Nephron progenitor cell (in vitro differentiated cells): ENCODE results near the gene SPAG6.
A peak's percentile ranks its signal among the peaks of the same experiment; 100 is the strongest.
"Not testable (repeated sequence)": the region's sequence is repeated elsewhere in the genome, so short reads cannot be mapped to it uniquely, and the experiment has no call there.

Experiments used
- DNase-seq: peaks from one replicate; pipeline ENCODE4 v3.0.0; 2021
- H3K27ac Mint-ChIP-seq: 2 replicates; pipeline ENCODE4 v1.8.0; 2021; ENCODE audit warnings: mild to moderate bottlenecking, moderate library complexity, mixed read lengths
- H3K27me3 Mint-ChIP-seq: 2 replicates; pipeline ENCODE4 v1.8.0; 2021; ENCODE audit warnings: mild to moderate bottlenecking, low read depth, mixed read lengths; ENCODE audit not compliant: poor library complexity
- H3K36me3 Mint-ChIP-seq: 2 replicates; pipeline ENCODE4 v1.8.0; 2021; ENCODE audit warnings: low read depth, mixed read lengths
- H3K4me1 Mint-ChIP-seq: 2 replicates; pipeline ENCODE4 v1.8.0; 2021; ENCODE audit warnings: mixed read lengths
- H3K4me3 Mint-ChIP-seq: 2 replicates; pipeline ENCODE4 v1.8.0; 2021; ENCODE audit warnings: mild to moderate bottlenecking, moderate library complexity, mixed read lengths
- H3K9me3 Mint-ChIP-seq: 2 replicates; pipeline ENCODE4 v1.8.0; 2021; ENCODE audit warnings: mild to moderate bottlenecking, moderate library complexity, mixed read lengths
- TF ChIP-seq, protein P1 (sequence below): fragments of 200-600 bp; sonication (generic); IDR thresholded peaks from 2 replicates; pipeline ENCODE4 v1.5.0; 2021; ENCODE audit warnings: antibody characterized with exemption

SPAG6 gene

DNA sequence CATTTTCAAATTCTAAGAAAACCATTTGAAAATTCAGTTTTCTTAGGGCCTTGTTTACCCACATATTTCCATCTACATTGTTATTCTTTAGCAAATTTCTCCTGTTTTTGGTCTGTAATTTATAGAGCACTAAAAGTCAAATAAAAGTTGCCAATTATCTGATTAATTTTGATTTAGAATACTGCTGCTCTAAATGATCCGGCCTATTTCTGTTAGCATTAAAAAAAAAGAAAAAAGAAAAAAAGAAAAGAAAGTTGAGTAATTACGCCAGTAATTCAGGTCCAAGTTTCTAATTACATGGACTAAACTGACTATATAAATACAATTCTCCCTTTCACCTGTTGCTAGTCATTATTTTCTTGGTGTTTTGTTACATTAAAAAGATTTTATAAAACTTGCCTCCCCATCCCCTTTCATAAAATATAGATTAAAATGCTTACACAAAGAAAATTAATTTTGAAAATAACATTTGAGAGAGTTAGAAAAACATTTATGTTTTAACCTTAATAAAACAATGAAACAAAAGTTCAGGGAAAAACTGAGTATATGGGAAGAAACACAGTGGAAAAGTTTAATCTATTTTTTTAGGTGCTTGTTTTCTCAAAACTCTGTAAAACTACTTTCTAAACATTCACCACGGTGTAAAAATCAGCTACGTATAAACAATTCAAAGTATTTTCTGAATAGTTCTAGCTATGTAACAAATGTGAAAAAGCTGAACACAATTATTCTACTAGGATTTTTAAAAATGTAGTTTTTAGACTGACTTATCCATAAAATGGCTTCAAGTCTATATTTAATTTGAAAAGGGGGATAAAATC, 35.9 kb upstream of the SPAG6 start:
- Mint-ChIP-seq H3K4me1 (no peaks in the 10 kb centered on the region), H3K9me3 (no peaks in the 10 kb centered on the region), H3K36me3 (no peaks in the 10 kb centered on the region), H3K27me3 (peaks cover 19% of the 10 kb centered on the region), H3K4me3 (no peak overlapping the region), H3K27ac (no peak overlapping the region)
- TF ChIP-seq, protein P1, sequence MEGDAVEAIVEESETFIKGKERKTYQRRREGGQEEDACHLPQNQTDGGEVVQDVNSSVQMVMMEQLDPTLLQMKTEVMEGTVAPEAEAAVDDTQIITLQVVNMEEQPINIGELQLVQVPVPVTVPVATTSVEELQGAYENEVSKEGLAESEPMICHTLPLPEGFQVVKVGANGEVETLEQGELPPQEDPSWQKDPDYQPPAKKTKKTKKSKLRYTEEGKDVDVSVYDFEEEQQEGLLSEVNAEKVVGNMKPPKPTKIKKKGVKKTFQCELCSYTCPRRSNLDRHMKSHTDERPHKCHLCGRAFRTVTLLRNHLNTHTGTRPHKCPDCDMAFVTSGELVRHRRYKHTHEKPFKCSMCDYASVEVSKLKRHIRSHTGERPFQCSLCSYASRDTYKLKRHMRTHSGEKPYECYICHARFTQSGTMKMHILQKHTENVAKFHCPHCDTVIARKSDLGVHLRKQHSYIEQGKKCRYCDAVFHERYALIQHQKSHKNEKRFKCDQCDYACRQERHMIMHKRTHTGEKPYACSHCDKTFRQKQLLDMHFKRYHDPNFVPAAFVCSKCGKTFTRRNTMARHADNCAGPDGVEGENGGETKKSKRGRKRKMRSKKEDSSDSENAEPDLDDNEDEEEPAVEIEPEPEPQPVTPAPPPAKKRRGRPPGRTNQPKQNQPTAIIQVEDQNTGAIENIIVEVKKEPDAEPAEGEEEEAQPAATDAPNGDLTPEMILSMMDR, result no peak
- no peak for DNase-seq

DNA sequence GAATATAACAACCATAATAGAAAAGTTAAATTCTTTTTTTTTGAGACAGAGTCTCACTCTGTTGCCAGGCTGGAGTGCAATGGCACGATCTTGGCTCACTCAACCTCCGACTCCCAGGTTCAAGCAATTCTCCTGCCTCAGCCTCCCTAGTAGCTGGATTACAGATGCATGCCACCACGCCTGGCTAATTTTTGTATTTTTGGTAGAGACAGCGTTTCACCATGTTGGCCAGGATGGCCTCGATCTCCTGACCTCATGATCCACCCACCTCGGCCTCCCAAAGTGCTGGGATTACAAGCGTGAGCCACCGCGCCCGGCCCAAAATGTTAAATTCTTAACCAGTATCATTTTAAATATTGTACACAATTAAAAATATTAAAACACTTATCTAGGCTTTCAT, 35.3 kb upstream of the SPAG6 start:
- H3K27ac Mint-ChIP-seq, DNase-seq, H3K9me3 Mint-ChIP-seq, H3K4me1 Mint-ChIP-seq, H3K36me3 Mint-ChIP-seq, H3K4me3 Mint-ChIP-seq: not testable (repeated sequence)
- peaks cover 24% of the 10 kb centered on the region for H3K27me3 Mint-ChIP-seq

DNA sequence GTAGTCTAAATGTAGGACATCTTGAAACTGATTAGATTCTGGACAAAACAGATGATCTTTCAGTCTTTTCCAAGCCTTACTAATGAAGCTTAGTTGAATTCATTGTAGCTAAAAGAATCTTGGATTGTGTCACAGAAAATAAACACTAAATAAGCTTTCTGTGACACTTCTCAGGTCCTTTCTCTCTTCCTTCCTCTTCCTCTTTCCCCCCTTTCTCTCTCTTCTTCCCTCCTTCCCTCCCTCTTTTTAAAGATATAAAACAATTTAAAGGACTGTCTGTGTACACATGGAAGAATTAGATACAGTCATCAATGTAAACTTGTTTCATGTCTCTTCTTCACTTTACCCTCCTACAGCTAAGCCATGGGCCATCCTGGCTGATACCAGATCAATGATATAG, 34.4 kb upstream of the SPAG6 start:
- Mint-ChIP-seq H3K4me3 (no peak overlapping the region), H3K36me3 (no peaks in the 10 kb centered on the region), H3K27me3 (peaks cover 28% of the 10 kb centered on the region), H3K9me3 (no peaks in the 10 kb centered on the region), H3K27ac (no peak overlapping the region), H3K4me1 (peaks cover 13% of the 10 kb centered on the region)
- no peak for DNase-seq
- TF ChIP-seq, protein P1, result no peak

DNA sequence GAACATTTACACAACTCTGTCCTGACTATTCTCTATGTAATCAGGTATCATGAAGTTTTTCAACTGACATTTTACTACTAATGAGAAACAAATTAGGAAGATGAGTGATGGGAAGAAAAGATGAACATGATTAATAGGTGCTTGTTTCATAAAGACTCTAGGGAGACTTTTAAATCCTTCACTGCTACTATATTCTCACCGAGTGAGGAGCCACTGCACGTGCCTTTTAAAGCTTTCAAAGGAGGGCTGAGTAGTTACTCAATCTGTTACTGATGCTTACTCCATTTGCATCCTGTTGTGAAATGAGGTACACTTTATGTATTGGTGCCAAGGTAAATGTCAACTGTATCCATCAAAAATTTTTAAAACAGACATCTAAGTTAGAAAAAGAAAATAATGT, 30.4 kb upstream of the SPAG6 start:
- no peaks in the 10 kb centered on the region for H3K9me3 Mint-ChIP-seq
- peak overlapping the region; percentile 94 for H3K4me3 Mint-ChIP-seq
- TF ChIP-seq, protein P1, result no peak
- H3K27ac Mint-ChIP-seq, result no peak overlapping the region
- peaks cover 46% of the 10 kb centered on the region for H3K4me1 Mint-ChIP-seq
- no peak for DNase-seq
- no peaks in the 10 kb centered on the region for H3K36me3 Mint-ChIP-seq
- peaks cover 44% of the 10 kb centered on the region for H3K27me3 Mint-ChIP-seq

DNA sequence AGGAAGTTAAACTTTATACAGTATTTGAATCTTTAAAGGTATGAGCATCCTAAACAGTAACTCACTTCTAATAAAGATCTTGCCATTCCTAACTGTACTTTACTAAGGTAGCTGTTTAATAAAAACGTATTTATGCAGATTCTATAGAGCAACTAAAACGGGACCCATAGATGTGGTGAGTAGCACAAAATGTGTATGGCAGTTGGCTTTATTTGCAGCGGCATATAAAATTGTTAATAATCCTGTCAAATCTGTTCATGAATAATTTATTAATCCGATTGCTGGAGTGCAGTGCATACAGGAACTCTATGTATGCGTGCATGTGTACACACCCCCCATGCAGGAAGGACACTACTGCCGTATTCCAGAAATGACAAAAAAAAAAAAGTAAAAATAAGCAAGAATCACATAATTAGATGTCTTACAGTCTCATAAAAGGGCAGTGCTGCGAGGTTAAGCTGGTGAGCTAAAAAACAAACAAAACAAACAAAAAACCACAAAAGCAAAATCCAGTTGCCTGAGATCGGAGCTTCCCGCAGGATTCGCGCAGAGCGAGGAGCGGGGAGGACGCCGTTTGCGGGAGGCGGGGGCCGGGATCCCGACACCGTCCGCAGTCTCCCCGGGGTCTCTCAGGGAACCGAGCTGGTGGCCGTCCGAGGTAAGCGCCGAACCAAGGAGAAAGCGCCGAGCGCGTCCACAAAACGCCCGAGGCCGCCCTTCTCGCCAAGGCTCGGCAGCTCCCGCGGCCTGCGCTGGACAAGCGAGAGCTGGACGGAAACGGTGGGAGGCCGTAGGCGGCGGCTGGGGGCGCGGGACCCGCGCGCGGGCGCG, 29.6 kb upstream of the SPAG6 start:
- H3K4me3 Mint-ChIP-seq, result peak overlapping the region; percentile 94
- TF ChIP-seq, protein P1, result no peak
- no peaks in the 10 kb centered on the region for H3K36me3 Mint-ChIP-seq
- no peak for DNase-seq
- no peaks in the 10 kb centered on the region for H3K9me3 Mint-ChIP-seq
- H3K27ac Mint-ChIP-seq, result peak overlapping the region; percentile 85
- H3K27me3 Mint-ChIP-seq, result peaks cover 45% of the 10 kb centered on the region
- H3K4me1 Mint-ChIP-seq, result peaks cover 50% of the 10 kb centered on the region

DNA sequence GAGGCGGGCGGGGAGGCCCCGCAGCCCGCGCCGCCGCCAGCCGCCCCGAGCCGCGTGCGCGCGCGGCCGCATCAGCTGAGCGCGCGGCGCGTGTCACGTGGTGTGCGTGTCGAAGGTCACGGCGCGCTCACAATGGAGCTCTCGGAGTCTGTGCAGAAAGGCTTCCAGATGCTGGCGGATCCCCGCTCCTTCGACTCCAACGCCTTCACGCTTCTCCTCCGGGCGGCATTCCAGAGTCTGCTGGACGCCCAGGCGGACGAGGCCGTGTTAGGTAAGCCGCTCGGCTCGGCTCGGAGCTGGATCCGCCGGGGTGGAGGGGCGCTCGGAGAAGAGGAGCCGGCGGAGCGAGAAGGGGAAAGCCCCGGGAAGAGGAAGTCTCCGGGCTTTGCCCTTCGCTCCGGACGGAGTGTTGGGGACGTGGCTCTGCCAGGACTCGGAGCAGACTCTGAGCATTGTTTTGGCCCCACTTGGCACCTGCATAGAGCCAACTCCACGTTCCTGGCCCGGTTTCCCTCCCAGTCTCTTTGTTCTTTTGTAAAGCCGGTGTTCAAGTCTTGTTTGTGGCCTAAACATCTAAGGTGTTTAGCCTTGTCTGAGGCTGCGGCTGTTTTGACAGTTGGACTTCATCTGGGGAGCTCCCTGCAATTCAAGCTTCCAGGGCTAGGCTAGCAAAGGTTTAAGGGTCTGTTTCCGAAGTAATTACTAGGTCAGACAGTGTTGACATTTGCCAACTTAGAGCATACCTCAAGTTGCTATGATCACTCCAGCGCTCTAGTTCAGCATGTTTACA, 28.8 kb upstream of the SPAG6 start, which contains the start of gene COMMD3:
Gene COMMD3, plus strand, starts transcription at position 103 of the 790 bp plus-strand sequence. Its CDS starts 30 bp downstream, at position 133.
- TF ChIP-seq, protein P1, result no peak
- H3K4me1 Mint-ChIP-seq, result peaks cover 50% of the 10 kb centered on the region
- peak within 1 kb of the TSS; percentile 95 for H3K27ac Mint-ChIP-seq
- peak within 1 kb of the TSS; percentile 94 for H3K4me3 Mint-ChIP-seq
- peak; percentile 86 for DNase-seq
- H3K36me3 Mint-ChIP-seq, result no peaks in the 10 kb centered on the region
- H3K27me3 Mint-ChIP-seq, result peaks cover 48% of the 10 kb centered on the region
- no peaks in the 10 kb centered on the region for H3K9me3 Mint-ChIP-seq
